Measurements from ENCODE around the gene TMEM203.
A peak's percentile ranks its signal among the peaks of the same experiment; 100 is the strongest.

Gene TMEM203

DNA sequence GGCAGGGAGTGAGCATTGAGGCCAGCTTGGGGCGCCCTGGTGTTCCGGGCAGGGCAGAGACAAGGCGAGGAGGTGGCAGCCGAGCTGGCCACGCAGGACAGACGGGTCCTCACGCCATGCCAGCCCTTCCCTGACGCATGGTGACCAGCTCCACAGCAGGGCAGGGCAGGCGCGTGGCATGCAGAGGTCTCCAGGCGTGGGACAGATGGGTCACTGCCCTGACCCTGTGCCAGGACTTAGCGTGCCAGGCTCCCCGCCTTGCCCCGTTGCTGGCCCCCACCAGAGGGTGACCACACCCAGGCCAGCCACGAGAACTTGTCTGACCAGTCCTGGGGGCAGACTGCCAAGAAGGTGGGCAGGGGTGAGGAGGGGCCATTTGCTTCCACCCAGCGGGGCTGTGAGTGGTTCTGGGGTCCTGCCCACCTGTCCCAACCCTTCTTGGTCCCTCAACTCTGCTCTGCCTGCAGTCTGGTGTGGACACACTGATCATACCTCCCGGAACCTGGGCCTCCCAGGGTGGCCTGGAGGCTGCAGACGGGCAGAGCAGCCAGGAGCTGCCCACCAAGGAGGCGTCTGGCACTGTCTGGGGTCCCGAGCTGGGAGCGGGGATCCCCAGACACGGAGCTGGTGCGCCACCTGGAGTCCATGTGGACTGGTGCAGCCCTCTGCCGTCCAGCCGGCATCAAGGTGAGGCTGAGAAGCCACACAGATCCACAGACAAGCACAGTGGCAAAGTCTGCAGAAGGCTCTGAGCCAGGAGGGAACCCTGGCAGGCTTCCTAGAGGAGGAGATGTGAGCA, 21.8 kb upstream of the TMEM203 start, which contains the start of gene RNF224:
Gene RNF224, plus strand, starts transcription at position 449 of the 799 bp plus-strand sequence. CDS start 834 bp downstream, outside the sequence.
- no peaks in the 10 kb centered on the region for H3K9me3 Mint-ChIP-seq
- H3K27ac Mint-ChIP-seq = peak within 1 kb of the TSS; percentile 70
- H3K4me1 Mint-ChIP-seq = peaks cover 8% of the 10 kb centered on the region
- H3K4me3 Mint-ChIP-seq = peak within 1 kb of the TSS; percentile 16
- peaks cover 2% of the 10 kb centered on the region for H3K27me3 Mint-ChIP-seq
- no peaks in the 10 kb centered on the region for H3K36me3 Mint-ChIP-seq

- Mint-ChIP-seq H3K27me3 (peaks cover 2% of the 10 kb centered on the region), H3K27ac (no peak overlapping the region), H3K9me3 (no peaks in the 10 kb centered on the region), H3K36me3 (no peaks in the 10 kb centered on the region), H3K4me1 (peaks cover 8% of the 10 kb centered on the region), H3K4me3 (no peak overlapping the region)
Measured at GRCh38 chr9:137226338-137227053, 21.0 kb upstream of the TMEM203 start.

DNA sequence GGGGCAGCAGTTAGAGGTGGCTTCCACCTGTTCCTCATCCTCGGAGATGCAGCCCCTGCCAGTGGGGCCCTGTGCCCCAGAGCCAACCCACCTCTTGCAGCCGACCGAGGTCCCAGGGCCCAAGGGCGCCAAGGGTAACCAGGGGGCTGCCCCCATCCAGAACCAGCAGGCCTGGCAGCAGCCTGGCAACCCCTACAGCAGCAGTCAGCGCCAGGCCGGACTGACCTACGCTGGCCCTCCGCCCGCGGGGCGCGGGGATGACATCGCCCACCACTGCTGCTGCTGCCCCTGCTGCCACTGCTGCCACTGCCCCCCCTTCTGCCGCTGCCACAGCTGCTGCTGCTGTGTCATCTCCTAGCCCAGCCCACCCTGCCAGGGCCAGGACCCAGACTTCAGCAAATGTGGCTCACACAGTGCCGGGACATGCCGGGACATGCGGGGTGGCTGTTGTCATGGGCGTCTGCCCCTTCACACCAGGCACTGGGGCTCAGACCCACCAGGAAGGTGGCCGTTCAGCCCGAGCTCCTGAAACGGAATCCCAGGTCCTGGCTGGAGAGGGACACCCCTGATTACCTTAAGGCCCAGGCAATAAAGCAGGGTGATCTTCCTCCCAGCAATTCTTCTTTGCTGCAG, 20.4 kb upstream of the TMEM203 start:
- H3K4me1 Mint-ChIP-seq = peaks cover 8% of the 10 kb centered on the region
- H3K27me3 Mint-ChIP-seq = peaks cover 2% of the 10 kb centered on the region
- no peaks in the 10 kb centered on the region for H3K9me3 Mint-ChIP-seq
- H3K4me3 Mint-ChIP-seq = no peak overlapping the region
- H3K27ac Mint-ChIP-seq = no peak overlapping the region
- H3K36me3 Mint-ChIP-seq = no peaks in the 10 kb centered on the region

DNA sequence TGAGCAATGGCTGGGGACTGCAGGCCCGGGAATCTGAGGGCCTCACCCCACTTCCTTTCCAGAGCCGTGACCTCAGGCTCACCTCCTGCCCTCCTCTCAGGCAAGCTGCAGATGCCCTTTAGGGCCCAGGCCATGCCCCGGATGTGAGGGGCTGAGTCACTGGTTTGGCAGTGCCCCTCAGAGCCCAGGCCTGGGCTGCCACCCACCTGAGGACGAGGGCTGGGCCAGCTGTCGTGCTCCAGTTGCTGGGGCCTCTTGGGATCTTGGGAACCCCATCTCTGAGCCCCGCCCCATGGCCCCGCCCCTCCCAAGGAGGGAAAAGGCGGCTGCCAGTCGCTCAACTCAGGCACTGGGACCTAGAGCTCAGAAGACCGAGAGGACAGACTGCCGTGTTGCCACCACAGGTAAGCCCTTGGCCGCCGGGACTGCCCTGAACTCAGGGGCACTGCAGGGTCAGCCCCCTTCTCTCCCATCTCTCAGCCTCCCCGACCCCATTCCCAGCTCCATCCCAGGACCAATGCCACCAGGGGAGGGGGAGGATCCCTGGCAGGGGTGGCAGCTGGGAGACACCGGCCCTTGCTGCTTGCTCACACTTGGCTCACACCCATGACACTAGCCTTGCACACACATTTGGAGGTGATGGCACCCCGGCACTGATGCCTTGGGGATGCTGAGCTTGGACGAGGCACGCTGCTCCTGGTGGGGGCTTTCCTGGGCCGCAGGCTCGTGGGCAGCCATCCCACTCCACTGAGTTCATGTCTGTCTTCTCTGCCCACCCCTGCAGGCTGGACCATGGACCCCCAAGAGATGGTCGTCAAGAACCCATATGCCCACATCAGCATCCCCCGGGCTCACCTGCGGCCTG, 19.6 kb upstream of the TMEM203 start, which contains the start of gene CYSRT1:
Gene CYSRT1, plus strand, starts transcription at position 345 of the 865 bp plus-strand sequence. Its CDS starts 448 bp downstream, at position 793.
- Mint-ChIP-seq H3K27me3 (peaks cover 2% of the 10 kb centered on the region), H3K4me3 (peak within 1 kb of the TSS; percentile 82), H3K9me3 (no peaks in the 10 kb centered on the region), H3K36me3 (no peaks in the 10 kb centered on the region), H3K4me1 (peaks cover 8% of the 10 kb centered on the region), H3K27ac (no peak within 1 kb of the TSS)

DNA sequence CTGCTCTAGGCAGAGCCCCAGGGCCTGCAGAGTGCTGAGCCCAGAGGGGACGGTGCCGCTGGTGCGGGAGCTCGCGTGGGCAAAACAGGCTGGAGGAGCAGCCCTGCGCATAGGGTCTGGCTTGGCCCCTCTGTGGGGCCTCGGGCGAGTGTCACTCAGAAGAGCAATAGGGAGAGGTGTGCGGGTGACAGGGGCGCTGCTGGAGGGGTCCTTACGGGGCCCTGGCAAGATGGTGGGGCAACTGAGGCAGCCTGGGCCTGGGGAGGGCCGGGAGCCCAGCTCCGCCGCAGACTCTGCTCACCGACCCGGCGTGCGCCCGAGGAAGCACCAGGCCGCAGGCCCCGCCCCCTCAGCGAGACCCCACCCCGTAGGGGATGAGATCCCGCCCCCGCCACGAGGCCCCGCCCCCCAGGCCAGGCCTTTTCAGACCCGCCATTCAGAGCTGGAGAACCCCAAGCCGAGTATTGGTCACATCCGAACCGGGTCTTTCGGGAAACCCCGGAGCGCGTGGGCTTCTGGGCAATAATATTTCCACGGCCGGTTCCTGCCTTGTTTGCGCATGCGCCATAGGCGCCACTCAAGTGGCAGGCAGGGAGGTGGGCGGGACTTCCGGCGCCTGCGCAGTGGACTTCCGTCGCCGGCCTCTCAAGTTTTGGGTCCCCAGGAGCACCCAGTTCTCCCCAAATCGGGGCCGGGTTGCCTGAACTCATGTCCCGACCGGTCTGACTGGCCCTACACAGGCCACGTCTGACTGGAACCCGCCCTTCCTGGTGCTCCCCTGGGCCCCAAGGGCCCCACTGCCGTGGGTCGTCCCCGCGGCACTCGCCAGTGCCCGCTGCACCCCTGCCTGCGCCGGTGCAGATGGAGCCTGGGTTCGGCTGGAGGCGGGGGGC, 17.9 kb upstream of the TMEM203 start:
- Mint-ChIP-seq H3K27me3 (peaks cover 2% of the 10 kb centered on the region), H3K27ac (peak overlapping the region; percentile 65), H3K9me3 (no peaks in the 10 kb centered on the region), H3K4me1 (peaks cover 8% of the 10 kb centered on the region), H3K4me3 (peak overlapping the region; percentile 82), H3K36me3 (no peaks in the 10 kb centered on the region)

GRCh38 chr9:137222190-137223077, 17.0 kb upstream of the TMEM203 start, which contains the start of gene RNF208:
RNF208 (minus strand) TSS chr9:137222240; CDS start chr9:137221212, 1,028 bp downstream.
- H3K27me3 Mint-ChIP-seq = no peaks in the 10 kb centered on the region
- no peaks in the 10 kb centered on the region for H3K36me3 Mint-ChIP-seq
- H3K4me3 Mint-ChIP-seq = peak within 1 kb of the TSS; percentile 82
- H3K27ac Mint-ChIP-seq = peak within 1 kb of the TSS; percentile 27
- H3K9me3 Mint-ChIP-seq = no peaks in the 10 kb centered on the region
- H3K4me1 Mint-ChIP-seq = peaks cover 4% of the 10 kb centered on the region

DNA sequence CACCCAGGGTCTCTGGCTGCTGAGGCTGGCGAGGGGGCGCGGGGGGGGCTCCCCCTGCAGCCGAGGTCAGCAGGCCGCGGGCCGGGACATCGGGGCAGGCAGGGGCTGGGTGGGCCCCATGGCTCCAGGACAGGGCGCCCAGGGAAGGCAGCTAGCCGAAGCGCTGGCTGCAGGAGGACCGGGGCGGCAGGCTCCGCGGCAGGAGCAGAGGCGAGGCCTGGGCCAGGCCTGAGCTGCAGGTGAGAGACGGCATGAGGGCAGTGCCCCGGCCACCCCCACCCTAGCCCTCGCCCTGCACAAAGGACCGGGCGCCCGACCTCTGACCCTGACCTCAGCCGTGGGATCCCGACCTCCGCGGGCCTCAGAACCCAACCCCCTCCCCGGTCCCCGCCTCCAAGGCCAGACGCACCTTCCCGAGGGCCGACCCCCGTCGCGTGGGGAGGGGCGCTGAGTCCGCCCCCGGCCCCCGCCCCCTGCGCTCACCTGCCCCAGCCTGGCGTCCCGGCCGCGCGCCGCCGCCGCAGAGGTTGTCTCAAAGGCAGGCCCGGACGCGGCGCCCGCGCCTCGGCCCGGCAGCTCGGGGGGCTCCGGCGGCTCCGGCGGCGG, 16.2 kb upstream of the TMEM203 start:
- Mint-ChIP-seq H3K9me3 (no peaks in the 10 kb centered on the region), H3K36me3 (no peaks in the 10 kb centered on the region), H3K4me1 (peaks cover 3% of the 10 kb centered on the region), H3K4me3 (no peak overlapping the region), H3K27ac (no peak overlapping the region), H3K27me3 (no peaks in the 10 kb centered on the region)

DNA sequence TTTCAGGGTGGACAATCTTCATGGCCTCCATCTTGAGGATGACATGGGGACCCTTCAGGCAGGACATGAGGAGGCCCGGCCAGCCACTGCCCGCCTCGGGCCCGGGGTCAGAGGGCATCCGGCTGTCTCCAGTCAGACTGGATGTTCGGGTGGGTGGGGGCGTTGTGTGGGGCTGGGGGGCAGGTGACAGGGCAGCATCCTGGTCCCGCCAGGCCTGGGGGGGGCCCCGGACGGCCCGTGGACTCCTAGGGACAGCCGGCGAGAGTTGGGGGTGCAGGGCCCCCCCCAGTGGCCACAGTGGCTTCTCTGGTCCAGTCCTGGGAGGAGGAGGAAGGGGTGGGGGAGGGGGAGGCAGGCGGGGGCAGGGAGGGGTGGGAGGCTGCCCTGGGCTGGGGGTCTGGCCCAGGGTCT, 15.7 kb upstream of the TMEM203 start:
- H3K27ac Mint-ChIP-seq = no peak overlapping the region
- H3K27me3 Mint-ChIP-seq = no peaks in the 10 kb centered on the region
- no peak overlapping the region for H3K4me3 Mint-ChIP-seq
- H3K36me3 Mint-ChIP-seq = no peaks in the 10 kb centered on the region
- H3K4me1 Mint-ChIP-seq = peaks cover 3% of the 10 kb centered on the region
- no peaks in the 10 kb centered on the region for H3K9me3 Mint-ChIP-seq

GRCh38 chr9:137220317-137221094, 15.1 kb upstream of the TMEM203 start:
- no peaks in the 10 kb centered on the region for H3K36me3 Mint-ChIP-seq

GRCh38 chr9:137219757-137220316, 14.4 kb upstream of the TMEM203 start:
- Mint-ChIP-seq H3K27ac (no peak overlapping the region), H3K4me3 (no peak overlapping the region)

More at GRCh38 chr9:137220317-137221094, 15.1 kb upstream of the TMEM203 start:
- Mint-ChIP-seq H3K4me1 (peaks cover 3% of the 10 kb centered on the region), H3K27me3 (no peaks in the 10 kb centered on the region), H3K27ac (peak overlapping the region; percentile 72), H3K9me3 (no peaks in the 10 kb centered on the region), H3K4me3 (no peak overlapping the region)

DNA sequence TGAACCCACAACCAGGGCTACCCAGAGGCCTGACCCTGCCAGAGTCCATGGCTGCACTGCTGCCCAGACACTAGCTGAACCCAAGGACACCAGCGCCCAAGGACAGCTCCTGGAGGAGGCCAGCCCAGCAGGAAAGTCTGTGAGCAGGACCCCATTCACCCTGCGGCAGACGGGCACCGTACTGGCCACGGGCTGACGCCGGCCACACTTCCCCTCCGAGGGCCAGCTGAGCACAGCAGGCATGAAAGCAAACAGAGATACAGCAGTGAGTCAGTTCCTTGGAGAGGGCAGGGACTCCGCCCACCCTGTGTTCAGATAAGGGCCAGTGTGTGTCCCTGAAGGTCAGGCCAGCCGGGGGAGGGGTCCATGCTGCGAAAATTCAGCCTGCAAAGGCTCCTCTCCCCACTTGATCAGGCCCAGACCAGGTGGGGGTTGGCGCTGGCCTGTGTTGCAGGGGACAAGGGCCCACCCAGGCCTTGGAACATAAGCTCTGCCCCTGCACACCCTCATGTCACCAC, 13.4 kb upstream of the TMEM203 start:
- Mint-ChIP-seq H3K36me3 (no peaks in the 10 kb centered on the region), H3K4me1 (peaks cover 3% of the 10 kb centered on the region), H3K27ac (no peak overlapping the region), H3K4me3 (no peak overlapping the region), H3K9me3 (no peaks in the 10 kb centered on the region), H3K27me3 (no peaks in the 10 kb centered on the region)

More at GRCh38 chr9:137219757-137220316, 14.4 kb upstream of the TMEM203 start:
- Mint-ChIP-seq H3K36me3 (no peaks in the 10 kb centered on the region), H3K4me1 (peaks cover 3% of the 10 kb centered on the region), H3K9me3 (no peaks in the 10 kb centered on the region), H3K27me3 (no peaks in the 10 kb centered on the region)

DNA sequence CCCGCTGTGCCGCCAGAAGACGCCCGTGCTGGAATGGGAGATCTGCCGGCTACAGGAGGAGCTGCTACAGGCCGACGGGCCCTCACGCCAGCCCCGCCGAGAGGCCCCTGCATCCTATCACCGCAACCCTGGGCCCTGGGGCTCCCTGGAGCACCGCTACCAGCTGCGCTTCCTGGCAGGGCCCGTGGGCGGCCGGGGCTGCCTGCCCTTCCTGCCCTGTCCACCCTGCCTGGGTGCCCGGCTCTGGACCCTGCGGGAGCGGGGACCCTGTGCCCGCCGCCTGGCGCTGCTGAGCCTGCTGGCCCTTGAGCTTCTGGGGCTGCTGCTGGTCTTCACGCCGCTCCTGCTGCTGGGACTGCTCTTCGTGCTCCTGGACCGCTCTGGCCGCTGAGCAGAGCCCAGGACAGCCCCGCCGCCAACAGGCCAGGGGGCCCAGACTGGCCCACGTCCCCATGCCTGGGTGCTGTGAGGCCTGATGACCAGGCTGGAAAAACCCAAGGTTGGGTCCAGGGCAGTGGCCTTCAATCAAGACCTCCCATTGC, 12.8 kb upstream of the TMEM203 start:
- no peak overlapping the region for H3K27ac Mint-ChIP-seq
- no peaks in the 10 kb centered on the region for H3K9me3 Mint-ChIP-seq

More for the DNA sequence above, 12.8 kb upstream of the TMEM203 start:
- Mint-ChIP-seq H3K4me1 (peaks cover 3% of the 10 kb centered on the region), H3K36me3 (no peaks in the 10 kb centered on the region), H3K27me3 (no peaks in the 10 kb centered on the region), H3K4me3 (no peak overlapping the region)
